HT1080 (cell line): ENCODE results near the gene MN1. TPM values are rescaled to one million over a fixed set of nuclear protein-coding genes. Genes with fewer than 3 reads are reported as not detected.

Experiments
- DNase-seq: peaks from one replicate; pipeline ENCODE4 v3.0.0-alpha.2; 2015; ENCODE audit warnings: low read depth
- total RNA-seq: library from RNA; depleted of rRNA; stranded (reverse); fragments of >200 nt; shearing (Covaris generic); gene quantifications from 2 replicates; pipeline ENCODE4 v1.2.3, GENCODE V29; 2014

Gene MN1
- total RNA-seq, 1 experiment from 2014 or later, result 0.69 TPM

DNA sequence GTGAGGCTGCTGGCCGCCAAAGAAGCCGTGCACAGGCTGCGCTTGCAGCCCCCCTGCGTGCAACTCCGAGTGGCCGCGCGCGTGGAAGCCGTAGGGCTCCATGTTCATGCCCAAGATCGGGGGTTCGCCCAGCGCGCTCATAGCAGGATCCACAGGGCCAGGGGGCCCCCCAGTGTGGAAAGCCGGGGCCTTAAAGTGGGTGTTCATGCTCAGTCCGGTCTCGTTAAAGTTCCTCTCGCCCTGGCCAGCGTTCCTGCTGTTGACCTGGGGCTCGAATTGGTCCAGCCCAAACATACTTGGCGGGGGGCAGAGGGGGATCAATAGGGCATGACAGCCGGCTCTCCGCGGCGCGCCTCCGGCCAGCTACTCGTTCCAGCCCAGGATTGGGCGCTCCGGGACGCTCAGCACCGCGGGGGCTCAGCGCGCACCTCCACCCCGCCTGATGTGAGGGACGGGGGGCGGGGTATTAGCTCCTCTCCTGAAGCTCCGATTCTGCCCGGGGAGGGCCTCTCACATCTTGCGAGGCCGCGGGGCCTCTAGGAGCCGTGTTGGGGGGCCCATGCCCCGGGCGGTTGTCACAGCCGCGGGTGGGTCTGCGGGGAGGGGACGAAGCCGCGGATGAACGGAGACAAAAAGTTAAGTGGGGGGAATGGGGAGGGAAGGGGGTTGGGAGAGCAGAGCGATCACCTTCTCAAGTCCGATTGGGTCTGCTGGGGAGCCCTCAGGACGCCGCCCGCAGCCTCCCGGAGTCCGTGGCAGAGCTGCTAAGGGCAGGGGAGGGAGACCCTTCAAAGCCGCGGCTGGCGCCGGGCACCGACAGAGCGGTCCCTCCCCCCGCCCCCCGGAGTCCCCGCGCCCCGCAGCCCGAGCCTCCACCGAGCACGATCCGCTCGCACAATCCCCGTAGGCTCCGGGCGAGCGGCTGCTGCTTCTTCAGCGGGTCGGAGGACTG lies 1.0 kb downstream of the MN1 start:
- DNase-seq, result no peak

DNA sequence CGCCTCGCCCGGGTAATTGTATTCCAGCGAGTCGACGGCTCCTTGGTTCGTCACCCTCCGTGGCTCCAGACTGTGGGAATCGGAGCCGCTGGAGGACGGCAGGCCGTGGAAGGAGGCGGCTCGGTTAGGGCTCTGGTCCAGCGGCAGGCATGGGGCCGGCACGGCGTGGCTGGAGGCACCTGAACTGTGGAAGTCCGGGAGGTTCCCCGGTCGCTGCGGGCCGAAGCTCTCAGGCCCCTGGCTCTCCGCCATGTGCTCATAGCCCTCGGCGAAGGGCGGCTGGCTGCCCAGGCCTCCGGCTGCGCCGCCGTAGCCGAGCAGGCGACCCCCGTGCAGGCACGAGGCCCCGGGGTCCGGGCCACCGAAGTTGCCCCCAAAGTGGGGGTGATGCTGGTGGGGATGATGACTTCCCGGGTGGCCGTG lies 1.7 kb downstream of the MN1 start:
- DNase-seq, result no peak

DNA sequence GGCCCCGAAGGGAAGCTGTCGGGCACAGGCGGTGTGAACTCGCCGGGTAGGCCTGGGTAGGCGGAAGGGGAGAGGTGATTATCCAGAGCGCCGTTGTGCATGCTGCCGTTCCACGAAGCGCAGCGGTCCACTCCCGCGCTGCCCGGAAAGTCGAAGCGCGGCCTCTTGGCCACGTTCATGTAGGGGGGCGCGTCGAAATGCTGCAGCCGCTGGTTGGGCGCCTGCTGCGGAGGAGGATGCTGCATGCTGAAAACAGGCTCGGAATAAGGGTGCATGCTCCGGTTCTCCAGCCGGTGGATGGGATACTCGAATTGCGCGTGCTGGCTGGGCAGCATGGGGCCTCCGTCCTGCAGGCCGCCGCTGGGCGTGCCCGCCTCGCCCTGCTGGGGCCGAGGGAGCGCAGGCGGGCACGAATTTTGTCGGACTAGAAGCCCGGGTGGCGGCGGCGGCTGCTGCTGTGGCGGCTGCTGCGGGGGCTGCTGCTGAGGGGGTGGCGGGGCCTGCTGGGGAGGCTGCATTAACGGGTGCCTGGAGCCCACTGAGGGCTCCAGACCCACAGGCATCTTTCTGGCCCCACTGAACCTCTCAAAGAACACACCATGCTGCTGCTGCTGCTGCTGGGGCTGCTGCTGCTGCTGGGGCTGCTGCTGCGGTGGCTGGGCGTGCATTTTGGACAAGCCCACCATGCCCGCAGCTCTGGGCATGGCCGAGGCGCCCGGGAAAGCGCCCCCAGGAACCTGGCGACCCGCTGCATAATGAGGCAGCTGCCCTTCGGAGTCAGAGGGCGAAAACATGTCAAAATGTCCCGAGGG lies 2.3 kb downstream of the MN1 start:
- no peak for DNase-seq

DNA sequence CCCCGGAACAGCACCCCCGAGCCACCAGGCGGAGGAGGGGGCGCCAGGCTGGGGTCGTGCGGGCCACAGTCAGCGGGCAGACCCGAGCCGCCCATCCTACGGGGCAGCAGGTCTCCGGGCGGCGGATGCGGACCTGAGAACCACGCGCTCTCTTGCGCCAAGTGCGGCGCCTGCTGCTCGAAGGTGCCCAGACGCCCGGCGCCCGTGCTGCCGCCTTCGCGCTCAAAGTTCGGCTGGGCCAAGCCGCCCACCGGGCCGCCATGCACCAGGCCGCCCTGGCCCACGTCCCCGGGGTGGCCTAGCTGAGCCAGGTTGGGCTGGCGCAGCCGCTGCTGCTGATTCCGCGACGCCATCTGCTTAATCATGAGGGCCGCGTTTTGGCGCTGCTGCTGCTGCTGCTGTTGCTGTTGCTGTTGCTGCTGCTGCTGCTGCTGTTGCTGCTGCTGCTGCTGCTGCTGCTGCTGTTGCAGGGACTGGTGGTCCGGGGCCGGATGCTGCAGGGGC lies 3.0 kb downstream of the MN1 start:
- DNase-seq, result no peak

DNA sequence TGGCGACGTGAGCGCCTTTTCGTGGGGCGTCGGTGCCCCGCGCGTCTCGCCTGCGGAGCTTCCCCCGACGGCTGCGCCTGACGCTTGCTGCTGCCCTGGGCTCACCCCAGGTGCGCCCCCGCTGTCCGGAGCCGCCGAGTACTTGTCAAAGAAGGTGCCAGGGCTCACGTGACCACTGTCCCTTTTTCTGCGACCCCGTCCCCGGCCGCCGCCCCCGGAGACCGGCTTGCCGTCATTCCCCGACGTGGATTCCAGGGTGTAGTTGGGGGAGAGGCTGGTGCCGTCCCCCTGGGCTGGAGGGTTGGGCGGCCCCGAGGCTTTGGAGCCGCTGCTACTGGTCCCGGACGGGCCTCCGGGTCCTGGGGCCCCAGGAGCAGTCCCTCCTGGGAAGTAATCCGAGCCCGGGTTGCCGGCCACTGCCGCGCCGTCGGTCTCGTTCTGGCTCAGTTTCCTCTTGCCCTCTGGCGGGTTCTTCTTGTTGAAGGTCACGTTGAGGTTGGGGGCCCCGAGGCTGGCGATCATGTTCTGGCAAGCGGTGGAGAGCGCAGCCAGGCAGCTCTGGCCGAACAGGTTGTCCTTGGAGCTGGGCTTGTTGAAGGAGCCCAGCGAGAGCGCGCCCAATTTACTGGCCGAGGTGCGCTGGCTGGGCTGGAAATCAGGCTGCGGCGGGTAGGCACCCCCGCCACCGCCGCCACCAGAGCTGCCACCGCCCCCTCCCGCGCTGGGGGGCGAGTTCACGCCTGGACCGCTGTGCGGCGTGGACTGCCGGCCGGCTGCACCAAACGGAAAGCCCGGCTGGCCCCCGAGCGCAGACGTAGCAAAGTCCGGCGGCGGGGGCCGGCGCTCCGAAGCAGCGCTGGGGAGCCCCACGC lies 3.8 kb downstream of the MN1 start:
- DNase-seq, result no peak

DNA sequence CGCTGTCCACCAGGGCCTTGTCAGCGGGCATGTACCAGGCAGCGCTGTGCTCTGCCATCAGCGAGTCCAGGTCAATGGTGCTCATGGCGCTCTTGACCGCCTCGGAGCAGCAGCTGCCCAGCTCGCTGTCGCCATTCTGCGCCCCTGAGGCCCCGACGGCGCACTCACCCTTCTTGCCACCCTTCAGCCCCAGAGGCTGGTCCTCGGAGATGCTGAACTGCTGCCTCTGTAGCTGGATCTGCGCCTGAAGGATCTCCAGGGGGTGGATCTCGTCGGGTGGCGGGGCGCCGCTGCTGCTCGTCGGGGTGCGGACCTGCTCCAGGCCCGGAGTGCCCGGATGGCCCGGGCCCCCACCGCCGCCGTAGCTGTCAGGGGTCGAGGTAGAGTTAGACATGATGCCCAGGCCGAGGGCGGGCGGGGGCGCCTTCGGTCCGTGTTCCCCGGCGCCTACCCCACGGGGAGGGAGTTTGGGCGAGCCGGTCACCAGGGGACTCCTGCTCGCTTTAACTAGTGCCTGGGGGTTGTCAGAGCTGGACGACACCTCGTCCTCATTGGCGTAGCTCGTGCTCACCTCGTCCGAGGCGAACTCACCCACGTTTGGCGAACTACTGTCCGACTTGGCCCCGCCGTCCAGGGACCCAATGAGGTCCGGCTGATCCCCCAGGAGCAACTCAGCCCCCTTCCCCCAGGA lies 4.6 kb downstream of the MN1 start:
- DNase-seq, result no peak

DNA sequence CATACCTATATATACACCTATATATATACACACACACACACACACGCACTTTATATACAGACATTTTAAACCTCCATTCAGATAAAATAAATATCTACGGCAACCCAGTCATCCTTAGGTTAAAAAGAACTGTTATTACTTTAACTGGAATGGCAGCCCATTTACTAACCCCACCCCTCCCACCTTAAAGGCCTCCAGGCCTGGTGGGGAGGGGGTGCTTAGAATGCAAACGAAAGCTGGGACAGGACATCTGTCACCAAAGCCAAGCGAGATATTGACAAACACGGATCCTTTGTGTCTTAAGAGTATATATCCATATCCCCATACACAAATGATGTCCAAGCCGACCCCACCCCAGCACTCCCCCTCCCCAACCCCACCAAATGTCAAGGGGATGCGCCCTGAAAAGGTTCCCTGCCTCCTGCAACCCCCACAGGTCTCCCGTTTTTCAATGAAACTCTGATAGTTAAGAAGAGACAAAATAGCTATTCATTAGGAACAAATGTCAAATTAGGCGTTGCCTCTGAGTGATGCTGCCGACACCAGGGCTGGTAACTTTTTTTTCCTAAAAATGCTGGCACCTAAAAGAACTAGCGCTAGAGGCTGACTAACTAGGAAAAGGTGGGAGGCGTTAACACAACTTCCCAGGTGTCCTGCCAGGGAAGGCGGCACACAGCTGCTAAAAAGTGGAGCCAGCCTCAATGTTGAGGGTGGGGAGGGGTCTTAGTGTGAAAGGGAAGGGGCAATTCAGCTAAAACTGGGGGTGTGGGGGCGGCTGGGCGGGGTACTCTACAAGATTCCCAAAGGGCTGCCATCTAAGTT lies 5.6 kb downstream of the MN1 start:
- DNase-seq, result no peak

DNA sequence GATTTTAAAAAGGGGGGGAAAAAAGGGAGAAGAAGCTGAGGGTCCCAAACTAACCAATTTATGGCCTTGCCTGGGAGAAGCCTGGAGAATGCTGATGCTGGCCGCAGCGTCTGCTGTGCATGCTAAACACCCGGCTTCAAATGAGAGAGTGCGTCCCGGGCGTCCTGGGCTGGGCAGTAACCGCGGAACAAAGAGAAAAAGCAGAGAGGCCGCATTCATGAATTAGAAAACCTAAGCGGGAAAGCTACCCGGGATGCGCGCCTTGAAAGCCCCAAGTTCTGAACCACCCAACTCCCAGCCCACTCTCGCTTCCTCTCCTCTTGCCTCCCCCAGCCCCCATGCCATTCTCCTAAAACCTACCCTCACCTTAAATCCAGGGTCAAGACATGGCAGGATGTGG lies 6.5 kb downstream of the MN1 start:
- no peak for DNase-seq

DNA sequence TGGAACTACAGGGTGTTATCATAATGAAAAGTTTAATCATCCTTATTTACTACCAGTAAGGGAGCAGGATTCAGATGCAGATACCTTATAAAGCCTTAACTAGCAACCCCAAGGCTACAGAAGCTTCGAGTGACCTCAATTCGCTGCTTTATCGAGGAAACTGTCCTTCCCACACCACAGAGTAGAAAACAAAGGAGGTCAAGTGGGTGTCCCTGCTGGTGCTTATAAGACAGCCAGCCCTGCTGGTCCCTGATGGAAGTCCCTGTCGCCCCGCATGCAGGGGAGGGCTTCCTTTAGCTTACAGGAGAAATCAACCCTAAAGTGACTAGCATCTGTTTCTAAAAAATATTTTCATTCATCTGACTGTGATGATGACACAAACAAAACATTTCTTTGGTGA lies 7.3 kb downstream of the MN1 start:
- DNase-seq, result no peak

DNA sequence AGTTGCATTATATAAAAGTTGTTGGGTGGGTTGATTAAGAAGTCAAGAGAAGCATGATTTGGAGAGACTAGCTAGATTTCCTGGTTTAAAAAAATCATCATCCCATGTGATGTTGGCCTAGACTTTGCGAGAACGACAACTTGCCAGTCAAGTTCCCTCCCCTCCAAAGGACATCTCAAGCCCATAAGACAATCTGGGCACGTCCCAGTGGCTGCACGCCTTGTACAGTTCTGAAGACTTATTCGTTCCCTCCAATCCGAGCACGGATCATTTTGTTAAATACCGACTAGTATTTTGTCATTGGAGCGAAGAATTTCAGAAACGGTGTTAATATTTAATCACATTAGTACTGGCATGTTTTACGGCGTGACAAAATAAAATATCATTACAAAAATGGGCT lies 8.0 kb downstream of the MN1 start:
- DNase-seq, result no peak

DNA sequence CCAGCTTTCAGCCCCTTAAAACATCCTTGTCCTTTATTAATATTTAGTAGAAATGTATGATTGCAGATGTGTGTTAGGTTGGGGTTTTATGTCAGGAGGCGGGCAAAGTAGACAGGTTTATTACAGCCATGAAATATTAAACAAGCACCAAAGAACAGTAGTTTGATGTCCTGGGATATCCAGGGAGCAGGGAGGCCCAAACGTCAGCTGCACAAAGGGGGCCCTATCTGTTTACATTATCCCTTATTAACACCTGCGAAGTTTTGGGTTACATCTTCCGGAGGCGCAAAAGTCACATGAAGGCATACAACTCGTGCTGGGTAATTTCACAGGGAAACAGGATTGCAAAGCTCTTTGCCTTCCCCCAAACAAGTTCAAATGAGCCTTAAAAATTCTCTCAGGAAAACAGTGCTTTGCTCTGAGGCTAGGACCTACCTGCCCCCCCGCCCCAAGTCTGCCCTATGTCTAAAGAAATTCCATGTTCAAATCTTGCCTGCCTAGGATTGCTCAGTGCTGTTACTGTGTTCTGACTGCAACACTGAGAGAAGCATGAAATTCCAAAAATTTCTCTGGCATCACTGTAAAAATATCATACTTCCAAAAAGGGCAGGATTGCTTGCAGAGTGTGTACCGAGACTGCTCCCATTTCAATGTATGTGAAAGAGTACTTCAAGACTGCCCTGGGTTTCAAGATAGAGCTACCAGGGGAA lies 8.9 kb downstream of the MN1 start:
- no peak for DNase-seq

DNA sequence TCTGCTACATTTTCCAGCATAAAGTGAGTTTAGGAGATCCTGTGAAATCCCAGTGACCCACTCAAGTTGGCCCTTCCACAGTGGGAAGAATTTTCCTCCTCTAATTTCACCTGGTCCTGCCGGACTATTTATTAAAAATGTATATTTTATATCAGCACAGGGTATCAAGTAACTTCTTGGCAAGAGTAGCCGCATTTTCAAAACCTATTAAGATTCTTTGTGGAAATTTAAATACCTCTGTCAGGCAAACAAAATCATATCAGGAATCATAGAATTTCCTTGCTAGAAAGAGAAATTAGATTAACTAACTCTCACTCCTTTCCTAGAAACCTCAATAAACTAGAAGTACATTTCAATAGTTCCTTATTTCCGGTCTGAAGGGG lies 9.7 kb downstream of the MN1 start:
- no peak for DNase-seq

DNA sequence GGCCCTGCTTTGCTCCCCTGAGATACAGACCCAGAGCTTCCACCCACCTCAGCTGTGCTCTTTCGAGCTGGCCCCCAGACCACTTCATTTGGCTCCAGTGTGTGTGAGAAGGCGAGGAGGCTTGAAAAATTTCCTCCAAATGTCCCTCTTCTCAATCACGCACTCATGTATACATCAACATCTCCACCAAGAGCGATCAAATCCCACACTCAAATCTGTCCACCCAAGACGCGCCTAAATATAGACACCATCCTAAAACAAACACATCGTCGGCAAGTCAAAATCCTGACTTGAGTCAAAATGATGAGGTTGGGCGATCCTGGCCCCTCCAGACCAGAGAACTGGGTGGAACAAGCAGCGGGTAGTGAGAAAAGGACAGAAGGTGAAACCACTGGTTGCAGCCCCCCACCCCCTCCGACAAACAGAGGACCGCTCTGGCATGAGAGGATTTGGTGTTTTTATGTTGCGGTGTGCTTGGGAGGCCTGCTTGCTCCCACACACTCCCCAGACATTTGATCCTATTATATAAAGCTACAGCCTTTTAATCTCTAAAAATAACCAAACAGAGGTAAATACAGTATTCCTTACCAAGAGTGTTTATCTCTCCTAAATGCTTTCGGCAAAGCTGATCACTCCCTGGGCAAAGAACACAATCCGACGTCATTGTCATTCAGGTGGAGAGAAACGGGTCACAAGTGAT lies 10.2 kb downstream of the MN1 start:
- DNase-seq, result no peak

DNA sequence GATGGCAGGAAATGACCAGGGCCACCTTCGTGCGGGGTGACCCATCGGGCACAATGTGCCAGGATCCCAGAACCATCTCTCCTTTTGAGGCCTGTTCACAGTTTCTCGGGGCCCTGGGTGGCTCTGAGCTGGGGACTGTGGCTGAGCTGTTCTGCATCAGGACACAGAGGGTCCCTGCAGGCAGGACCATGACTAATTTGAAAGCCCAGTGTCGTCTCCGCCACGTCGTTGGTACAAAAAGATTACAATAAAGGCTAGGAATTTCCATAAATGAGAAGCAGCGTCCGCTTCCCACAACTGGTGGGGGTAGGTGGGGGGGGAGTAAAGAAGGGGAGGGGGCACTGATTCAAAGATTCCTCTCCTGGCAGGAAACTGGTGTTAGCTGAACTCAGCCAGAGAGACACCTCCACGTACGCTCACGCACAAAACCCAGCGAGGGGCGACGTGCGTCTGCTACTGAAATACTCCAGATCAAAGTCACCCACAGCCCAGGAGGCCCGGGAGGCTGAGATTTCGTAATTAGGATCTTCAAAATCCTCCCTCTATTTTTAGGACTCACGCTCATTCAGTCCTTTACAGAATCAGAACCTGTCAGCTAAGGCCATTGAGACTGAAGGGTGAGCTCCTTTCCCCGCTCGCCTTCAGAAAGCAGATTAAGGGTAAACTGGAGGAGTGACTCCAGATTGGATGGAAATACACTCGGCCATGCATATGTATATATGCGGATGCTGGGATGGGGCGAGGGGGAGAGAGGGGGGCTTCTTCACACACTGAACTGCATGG lies 11.0 kb downstream of the MN1 start:
- DNase-seq, result no peak

DNA sequence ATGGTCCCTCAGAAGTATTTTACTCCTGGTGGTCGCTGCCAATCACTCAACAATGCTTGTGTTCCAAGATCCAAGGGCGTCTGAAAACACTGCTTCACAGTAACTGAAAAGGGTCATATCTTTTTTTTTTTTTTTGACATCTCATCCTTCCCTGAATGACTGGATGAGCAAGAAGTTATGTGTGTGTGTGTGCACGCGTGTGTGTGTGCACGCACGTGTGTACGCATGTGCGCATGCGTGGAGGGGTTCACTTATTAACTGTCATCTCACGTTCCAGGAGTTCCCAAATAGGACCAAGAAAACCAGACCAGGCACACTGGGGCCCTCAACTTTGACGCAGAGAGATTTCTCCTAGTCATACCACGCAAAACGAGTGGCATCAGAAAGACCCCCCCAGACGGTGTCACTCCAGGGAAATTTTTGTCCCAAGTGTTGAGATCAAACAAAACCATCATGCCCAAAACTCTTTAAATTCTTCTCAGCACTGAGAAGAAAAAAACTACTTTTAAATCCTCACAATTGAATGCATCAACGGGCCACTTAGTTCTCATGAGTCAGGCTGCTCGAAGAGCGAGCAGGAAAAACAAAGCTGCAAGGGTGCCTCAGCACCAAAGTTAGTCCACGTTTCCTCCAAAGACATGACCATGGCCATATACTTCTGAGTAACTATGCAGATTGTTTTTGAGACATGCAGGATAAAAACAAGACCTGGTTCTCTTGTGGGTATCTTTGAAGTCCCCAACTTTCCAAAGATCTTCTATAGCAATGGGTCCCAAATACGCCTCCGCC lies 12.9 kb downstream of the MN1 start:
- no peak for DNase-seq

DNA sequence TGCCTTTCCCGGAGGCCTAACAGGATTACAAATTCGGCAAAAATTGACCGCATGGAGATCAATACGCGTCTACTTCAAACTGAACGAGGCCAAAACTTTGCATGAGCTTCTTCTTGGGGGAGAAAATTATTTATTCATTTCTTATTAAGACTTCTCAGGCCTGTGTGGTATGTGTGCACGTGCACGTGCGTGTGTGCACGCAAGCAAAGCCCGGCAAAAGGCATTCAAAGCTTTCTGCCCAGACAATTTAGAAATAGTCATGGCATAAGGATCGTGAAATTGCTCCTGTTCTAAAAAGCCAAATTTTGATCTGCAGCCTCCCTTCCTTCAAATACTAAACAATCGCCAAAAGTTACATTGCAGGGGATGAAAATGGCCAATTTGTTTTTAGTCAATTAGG lies 14.6 kb downstream of the MN1 start:
- no peak for DNase-seq
